Tibial artery (tissue), 4 donors: ENCODE results near the gene MKNK1.
A peak's percentile ranks its signal among the peaks of the same experiment; 100 is the strongest.

Experiments
- DNase-seq, 2 donors: peaks; one replicate each; pipeline ENCODE4 v3.0.0-alpha.2; 2019
- H3K27ac ChIP-seq, 2 donors: fragments of 200-600 bp; sonication (generic) in 1 of 2; 1 replicate in 1 of 2; 2 replicates in 1 of 2; pipeline ENCODE4 v1.5.1; 2018 to 2019; ENCODE audit warnings: mild to moderate bottlenecking in 1 of 2
- H3K27me3 ChIP-seq, 2 donors: fragments of 200-600 bp; sonication (generic) in 1 of 2; one replicate each; pipeline versions ENCODE4 v1.5.1 to v1.6.0; 2016 to 2019
- H3K36me3 ChIP-seq, 3 donors: fragments of 200-600 bp; sonication (generic) in 2 of 3; one replicate each; pipeline ENCODE4 v1.5.1; 2016 to 2019; ENCODE audit warnings: mild to moderate bottlenecking in 2 of 3
- H3K4me1 ChIP-seq, 4 donors: fragments of 200-600 bp; sonication (generic) in 2 of 4; 1 replicate in 3 of 4; 2 replicates in 1 of 4; pipeline ENCODE4 v1.5.1; 2016 to 2019
- H3K4me3 ChIP-seq, 2 donors: fragments of 200-600 bp; sonication (generic) in 1 of 2; 1 replicate in 1 of 2; 2 replicates in 1 of 2; pipeline ENCODE4 v1.5.1; 2018 to 2019; ENCODE audit warnings: mild to moderate bottlenecking in 2 of 2
- H3K9me3 ChIP-seq, 3 donors: fragments of 200-600 bp; sonication (generic) in 1 of 3; one replicate each; pipeline ENCODE4 v1.5.1; 2016 to 2019
- CTCF ChIP-seq, 2 experiments: fragments of 200-600 bp in 1 of 2; fragments of 450-650 bp in 1 of 2; IDR thresholded peaks; one replicate each; pipeline ENCODE4 v1.5.1; 2017 to 2019; ENCODE audit warnings: antibody characterized with exemption in 2 of 2, mild to moderate bottlenecking in 1 of 2, moderate library complexity in 1 of 2
- intact Hi-C: fragments of 100-400 bp; cut with DNase I; formaldehyde crosslinking; loops from one replicate; pipeline ENCODE4 v1.15.0; 2023; ENCODE audit warnings: low total_unique reads

The MKNK1 gene

GRCh38 chr1:46642115-46642680, 38.1 kb upstream of the MKNK1 start:
- DNase-seq: no peak
- peaks cover 0 to 46% (median 9%) of the 10 kb centered on the region in 4 donors for H3K4me1 ChIP-seq
- H3K9me3 ChIP-seq: no peaks in the 10 kb centered on the region
- intact Hi-C loops: no loop called here
- H3K27me3 ChIP-seq: no peaks in the 10 kb centered on the region
- H3K36me3 ChIP-seq: peaks cover 9 to 26% (median 17%) of the 10 kb centered on the region in 3 donors
- no peak overlapping the region for H3K4me3 ChIP-seq
- no peak for TF ChIP-seq CTCF (IDR thresholded peaks at IDR 0.05)
- H3K27ac ChIP-seq: peak overlapping the region in 1 of 2 donors; percentile 40

- Histone ChIP-seq H3K36me3 (peaks cover 20 to 42% (median 39%) of the 10 kb centered on the region in 3 donors), H3K27ac (peak overlapping the region in 1 of 2 donors; percentile 27), H3K4me1 (peaks cover 0 to 53% (median 14%) of the 10 kb centered on the region in 4 donors), H3K9me3 (no peaks in the 10 kb centered on the region), H3K4me3 (no peak overlapping the region), H3K27me3 (no peaks in the 10 kb centered on the region)
- no peak for TF ChIP-seq CTCF (IDR thresholded peaks at IDR 0.05)
- intact Hi-C loops: no loop called here
- no peak for DNase-seq
Observed at GRCh38 chr1:46639547-46639946, 35.5 kb upstream of the MKNK1 start.

- peak overlapping the region in 1 of 2 donors; percentile 27 for H3K27ac ChIP-seq
- H3K4me1 ChIP-seq: peaks cover 0 to 53% (median 14%) of the 10 kb centered on the region in 4 donors
- TF ChIP-seq CTCF (IDR thresholded peaks at IDR 0.05): no peak
- no peaks in the 10 kb centered on the region for H3K9me3 ChIP-seq
- DNase-seq: no peak
- intact Hi-C loops: no loop called here
- peaks cover 25 to 48% (median 46%) of the 10 kb centered on the region in 3 donors for H3K36me3 ChIP-seq
- no peaks in the 10 kb centered on the region for H3K27me3 ChIP-seq
- H3K4me3 ChIP-seq: no peak overlapping the region
Observed at GRCh38 chr1:46638921-46639320, 34.9 kb upstream of the MKNK1 start.

- Histone ChIP-seq H3K27ac (peak overlapping the region; percentile 66 to 74), H3K4me1 (peaks cover 0 to 40% (median 13%) of the 10 kb centered on the region in 4 donors), H3K36me3 (peaks cover 33 to 53% (median 49%) of the 10 kb centered on the region in 3 donors), H3K4me3 (no peak overlapping the region), H3K27me3 (no peaks in the 10 kb centered on the region), H3K9me3 (no peaks in the 10 kb centered on the region)
- no peak for TF ChIP-seq CTCF (IDR thresholded peaks at IDR 0.05)
- intact Hi-C loops: no loop called here
- DNase-seq: no peak
Observed at GRCh38 chr1:46637444-46638083, 33.5 kb upstream of the MKNK1 start.

- intact Hi-C loops: no loop called here
- no peak overlapping the region for H3K27ac ChIP-seq
- DNase-seq: no peak
- H3K9me3 ChIP-seq: no peaks in the 10 kb centered on the region
- peaks cover 46 to 66% (median 58%) of the 10 kb centered on the region in 3 donors for H3K36me3 ChIP-seq
- H3K4me3 ChIP-seq: no peak overlapping the region
- H3K4me1 ChIP-seq: peaks cover 0 to 35% (median 13%) of the 10 kb centered on the region in 4 donors
- TF ChIP-seq CTCF (IDR thresholded peaks at IDR 0.05): no peak
- no peaks in the 10 kb centered on the region for H3K27me3 ChIP-seq
Observed at GRCh38 chr1:46635205-46635604, 31.1 kb upstream of the MKNK1 start.
